MG63 (cell line): Measurements from ENCODE around the gene PEX6. TPM values are rescaled to one million over a fixed set of nuclear protein-coding genes. Genes with fewer than 3 reads are reported as not detected.

Experiments used
- DNase-seq: peaks from one replicate; pipeline ENCODE4 v3.0.0-alpha.2; 2020
- H3K27me3 ChIP-seq: fragments of 250-450 bp; sonication (Bioruptor Pico); 2 replicates; pipeline ENCODE4 v1.5.1; 2020; ENCODE audit warnings: mild to moderate bottlenecking, moderate library complexity
- H3K36me3 ChIP-seq: fragments of 250-450 bp; sonication (Bioruptor Pico); 2 replicates; pipeline ENCODE4 v1.5.1; 2020; ENCODE audit warnings: mild to moderate bottlenecking, moderate library complexity
- H3K4me3 ChIP-seq: fragments of 250-450 bp; sonication (Bioruptor Pico); 2 replicates; pipeline ENCODE4 v1.5.1; 2020; ENCODE audit warnings: mild to moderate bottlenecking, moderate library complexity
- H3K9me3 ChIP-seq: fragments of 250-450 bp; sonication (Bioruptor Pico); 2 replicates; pipeline ENCODE4 v1.5.1; 2020; ENCODE audit warnings: mild to moderate bottlenecking, moderate library complexity
- total RNA-seq: library from RNA; depleted of rRNA; stranded (reverse); fragments of >200 nt; shearing (Covaris generic); gene quantifications from 2 replicates; pipeline ENCODE4 v1.2.3, GENCODE V29; 2014; ENCODE audit warnings: low replicate concordance; rRNA removed

PEX6 gene
- 17.7 and 33.5 TPM in 2 replicates for total RNA-seq

- H3K4me3 ChIP-seq, result peak within 1 kb of the TSS; percentile 75
- peak; percentile 88 for DNase-seq
- H3K27me3 ChIP-seq, result no peaks in the 10 kb centered on the region
- no peaks in the 10 kb centered on the region for H3K9me3 ChIP-seq
- peaks cover 2% of the 10 kb centered on the region; the same call in 1 of the 2 replicates for H3K36me3 ChIP-seq
Measured at GRCh38 chr6:42978839-42979522, at the start of gene PEX6. Gene PEX6 (minus strand): TSS chr6:42979181. CDS start chr6:42979150, 31 bp downstream.

GRCh38 chr6:43026365-43026764 is 47.4 kb upstream of the PEX6 start:
- Histone ChIP-seq H3K4me3 (no peak overlapping the region), H3K9me3 (no peaks in the 10 kb centered on the region), H3K36me3 (peaks cover 28% of the 10 kb centered on the region), H3K27me3 (no peaks in the 10 kb centered on the region)
- DNase-seq, result no peak

- DNase-seq, result no peak
- Histone ChIP-seq H3K36me3 (peaks cover 25% of the 10 kb centered on the region), H3K4me3 (no peak overlapping the region), H3K9me3 (no peaks in the 10 kb centered on the region), H3K27me3 (no peaks in the 10 kb centered on the region)
Measured at GRCh38 chr6:43024436-43024835, 45.5 kb upstream of the PEX6 start.

- DNase-seq, result peak; percentile 78
- no peaks in the 10 kb centered on the region for H3K27me3 ChIP-seq
- H3K4me3 ChIP-seq, result peak within 1 kb of the TSS; percentile 66
- H3K36me3 ChIP-seq, result peaks cover 20% of the 10 kb centered on the region
- no peaks in the 10 kb centered on the region for H3K9me3 ChIP-seq
Measured at GRCh38 chr6:43021270-43022047, 42.5 kb upstream of the PEX6 start, which contains the start of gene RRP36. Gene RRP36 (plus strand): TSS chr6:43021623. CDS start chr6:43021655, 32 bp downstream.

GRCh38 chr6:43020847-43021246 is 41.9 kb upstream of the PEX6 start:
- Histone ChIP-seq H3K36me3 (peaks cover 16% of the 10 kb centered on the region), H3K9me3 (no peaks in the 10 kb centered on the region), H3K27me3 (no peaks in the 10 kb centered on the region), H3K4me3 (peak overlapping the region; percentile 66)
- DNase-seq, result peak; percentile 10

- H3K9me3 ChIP-seq, result no peaks in the 10 kb centered on the region
- no peaks in the 10 kb centered on the region for H3K27me3 ChIP-seq
- H3K4me3 ChIP-seq, result no peak overlapping the region
- no peak for DNase-seq
- peaks cover 14% of the 10 kb centered on the region for H3K36me3 ChIP-seq
Measured at GRCh38 chr6:43020052-43020705, 41.2 kb upstream of the PEX6 start.

GRCh38 chr6:43019152-43019551 is 40.2 kb upstream of the PEX6 start:
- H3K27me3 ChIP-seq, result no peaks in the 10 kb centered on the region
- H3K4me3 ChIP-seq, result no peak overlapping the region
- DNase-seq, result no peak
- no peaks in the 10 kb centered on the region for H3K9me3 ChIP-seq
- H3K36me3 ChIP-seq, result peaks cover 8% of the 10 kb centered on the region

- Histone ChIP-seq H3K36me3 (peaks cover 6% of the 10 kb centered on the region), H3K9me3 (no peaks in the 10 kb centered on the region), H3K4me3 (no peak overlapping the region), H3K27me3 (no peaks in the 10 kb centered on the region)
- no peak for DNase-seq
Measured at GRCh38 chr6:43016943-43017334, 38.0 kb upstream of the PEX6 start.

- Histone ChIP-seq H3K36me3 (peaks cover 12% of the 10 kb centered on the region), H3K27me3 (no peaks in the 10 kb centered on the region), H3K4me3 (no peak overlapping the region), H3K9me3 (no peaks in the 10 kb centered on the region)
- DNase-seq, result no peak
Measured at GRCh38 chr6:43016176-43016942, 37.4 kb upstream of the PEX6 start.

- peaks cover 11% of the 10 kb centered on the region for H3K36me3 ChIP-seq
- no peak for DNase-seq
Measured at GRCh38 chr6:43014434-43014909, 35.5 kb upstream of the PEX6 start.

GRCh38 chr6:43013843-43014433 is 35.0 kb upstream of the PEX6 start, which contains the start of the genes KLHDC3 and MEA1:
Gene KLHDC3 (plus strand): TSS chr6:43014249. CDS start chr6:43017193, 2,944 bp downstream.
Gene MEA1 (minus strand): TSS chr6:43013946. CDS start chr6:43013813, 133 bp downstream.
- DNase-seq, result peak; percentile 96
- H3K27me3 ChIP-seq, result no peaks in the 10 kb centered on the region

More at GRCh38 chr6:43014434-43014909, 35.5 kb upstream of the PEX6 start:
- no peaks in the 10 kb centered on the region for H3K27me3 ChIP-seq
- peak overlapping the region; percentile 67 for H3K4me3 ChIP-seq
- no peaks in the 10 kb centered on the region for H3K9me3 ChIP-seq

GRCh38 chr6:43013097-43013842 is 34.3 kb upstream of the PEX6 start:
- H3K27me3 ChIP-seq, result no peaks in the 10 kb centered on the region
- peak overlapping the region; percentile 67 for H3K4me3 ChIP-seq
- DNase-seq, result no peak
- H3K36me3 ChIP-seq, result peaks cover 11% of the 10 kb centered on the region
- no peaks in the 10 kb centered on the region for H3K9me3 ChIP-seq

More at GRCh38 chr6:43013843-43014433, 35.0 kb upstream of the PEX6 start, which contains the start of the genes KLHDC3 and MEA1:
- H3K9me3 ChIP-seq, result no peaks in the 10 kb centered on the region
- peak within 1 kb of the TSS; percentile 67 for H3K4me3 ChIP-seq
- H3K36me3 ChIP-seq, result peaks cover 11% of the 10 kb centered on the region

- H3K36me3 ChIP-seq, result peaks cover 11% of the 10 kb centered on the region
- peak overlapping the region; percentile 67 for H3K4me3 ChIP-seq
- DNase-seq, result no peak
- no peaks in the 10 kb centered on the region for H3K27me3 ChIP-seq
- no peaks in the 10 kb centered on the region for H3K9me3 ChIP-seq
Measured at GRCh38 chr6:43012364-43012763, 33.4 kb upstream of the PEX6 start.

- no peak overlapping the region for H3K4me3 ChIP-seq
- no peaks in the 10 kb centered on the region for H3K9me3 ChIP-seq
- no peaks in the 10 kb centered on the region for H3K27me3 ChIP-seq
- H3K36me3 ChIP-seq, result peaks cover 11% of the 10 kb centered on the region
- no peak for DNase-seq
Measured at GRCh38 chr6:43011207-43011606, 32.2 kb upstream of the PEX6 start.

- no peak overlapping the region for H3K4me3 ChIP-seq
- H3K9me3 ChIP-seq, result no peaks in the 10 kb centered on the region
- H3K36me3 ChIP-seq, result peaks cover 11% of the 10 kb centered on the region
- no peaks in the 10 kb centered on the region for H3K27me3 ChIP-seq
- DNase-seq, result peak; percentile 18
Measured at GRCh38 chr6:43009124-43009523, 30.1 kb upstream of the PEX6 start.
